DMS53 (cell line): ENCODE results near the gene ARAF.
"Not testable (repeated sequence)": the region's sequence is repeated elsewhere in the genome, so short reads cannot be mapped to it uniquely, and the experiment has no call there.

Source experiments
- DNase-seq: peaks from one replicate; lab custom pipeline; 2025; lab: John Stamatoyannopoulos, UW

ARAF gene

GRCh38 chrX:47586043-47586787, 25.2 kb downstream of the ARAF start:
- DNase-seq = no peak

GRCh38 chrX:47587091-47587891, 26.3 kb downstream of the ARAF start:
- DNase-seq = no peak

GRCh38 chrX:47587906-47588735, 27.1 kb downstream of the ARAF start:
- DNase-seq = no peak

GRCh38 chrX:47590984-47591383, 30.0 kb downstream of the ARAF start:
- no peak for DNase-seq

GRCh38 chrX:47593522-47593921, 32.5 kb downstream of the ARAF start:
- no peak for DNase-seq

GRCh38 chrX:47595716-47596251, 34.8 kb downstream of the ARAF start:
- no peak for DNase-seq

GRCh38 chrX:47596256-47596655, 35.3 kb downstream of the ARAF start:
- no peak for DNase-seq

- DNase-seq = no peak
These were observed 36.2 kb downstream of the ARAF start for GRCh38 chrX:47597222-47597621.

GRCh38 chrX:47603125-47603524, 42.1 kb downstream of the ARAF start:
- DNase-seq = not testable (repeated sequence)

- no peak for DNase-seq
These were observed 44.0 kb downstream of the ARAF start for GRCh38 chrX:47605024-47605423.

- DNase-seq = no peak
These were observed 46.1 kb downstream of the ARAF start for GRCh38 chrX:47607091-47607490.

- DNase-seq = no peak
These were observed 47.3 kb downstream of the ARAF start for GRCh38 chrX:47608130-47608810.

- no peak for DNase-seq
These were observed 49.5 kb downstream of the ARAF start for GRCh38 chrX:47610511-47610910.

GRCh38 chrX:47611489-47611888, 50.5 kb downstream of the ARAF start:
- no peak for DNase-seq

GRCh38 chrX:47611926-47612325, 50.9 kb downstream of the ARAF start:
- no peak for DNase-seq

GRCh38 chrX:47612418-47612817, 51.4 kb downstream of the ARAF start:
- DNase-seq = no peak

GRCh38 chrX:47613082-47613481, 52.1 kb downstream of the ARAF start:
- DNase-seq = peak; percentile 70

GRCh38 chrX:47614618-47615017, 53.6 kb downstream of the ARAF start:
- DNase-seq = no peak

- peak; percentile 36 for DNase-seq
These were observed 58.0 kb downstream of the ARAF start for GRCh38 chrX:47618923-47619485.

GRCh38 chrX:47619486-47620302, 58.7 kb downstream of the ARAF start, which contains the start of gene SYN1:
SYN1 (minus strand) TSS chrX:47619857; CDS start chrX:47619728, 129 bp downstream.
- peak; percentile 83 for DNase-seq
